HG02588 (cell line): ENCODE measurements around the gene RFX4.

ENCODE experiments used
- ATAC-seq: cut with Tn5 transposase; IDR thresholded peaks from one replicate; pipeline ENCODE4 v1.9.1; 2021; ENCODE audit warnings: mild to moderate bottlenecking, moderate library complexity; ENCODE audit not compliant: unreplicated experiment

The RFX4 gene

GRCh38 chr12:106582641-106583230 lies at the start of gene RFX4:
Gene RFX4, plus strand, starts transcription at chr12:106583004. Its CDS starts 317 bp downstream, at chr12:106583321.
- ATAC-seq, result no peak

- no peak for ATAC-seq
Measured at GRCh38 chr12:106541201-106541600, 41.6 kb upstream of the RFX4 start.

- no peak for ATAC-seq
Measured at GRCh38 chr12:106551410-106551809, 31.4 kb upstream of the RFX4 start.

GRCh38 chr12:106552228-106552627 lies 30.6 kb upstream of the RFX4 start:
- ATAC-seq, result no peak

GRCh38 chr12:106564678-106565329 lies 18.0 kb upstream of the RFX4 start:
- no peak for ATAC-seq

GRCh38 chr12:106566771-106567170 lies 16.0 kb upstream of the RFX4 start:
- ATAC-seq, result no peak

GRCh38 chr12:106573239-106573638 lies 9.6 kb upstream of the RFX4 start:
- ATAC-seq, result no peak

GRCh38 chr12:106576848-106577247 lies 6.0 kb upstream of the RFX4 start:
- no peak for ATAC-seq

GRCh38 chr12:106580671-106581508 lies 1.9 kb upstream of the RFX4 start:
- ATAC-seq, result no peak

- ATAC-seq, result no peak
Measured at GRCh38 chr12:106581543-106582248, 1.1 kb upstream of the RFX4 start.

- no peak for ATAC-seq
Measured at GRCh38 chr12:106582249-106582591, 584 bp upstream of the RFX4 start.

- no peak for ATAC-seq
Measured at GRCh38 chr12:106583242-106584103, 669 bp downstream of the RFX4 start.

GRCh38 chr12:106584104-106585064 lies 1.6 kb downstream of the RFX4 start:
- no peak for ATAC-seq

- no peak for ATAC-seq
Measured at GRCh38 chr12:106585105-106585520, 2.3 kb downstream of the RFX4 start.

GRCh38 chr12:106585521-106586277 lies 2.9 kb downstream of the RFX4 start:
- no peak for ATAC-seq

- ATAC-seq, result no peak
Measured at GRCh38 chr12:106586278-106586802, 3.5 kb downstream of the RFX4 start.

GRCh38 chr12:106586803-106587684 lies 4.2 kb downstream of the RFX4 start:
- no peak for ATAC-seq
